ENCODE measurements around the gene PKP2. TPM values are rescaled to one million over a fixed set of nuclear protein-coding genes. Genes with fewer than 3 reads are reported as not detected.

Gene PKP2
- total and polyA plus RNA-seq, 8 donors = 1.5 to 6.7 (median 4.2) TPM

- ATAC-seq = no peak
- H3K9me3 ChIP-seq = no peaks in the 10 kb centered on the region
- intact Hi-C loops (cut with DNase I) = loop anchor here in 1 of 2 donors (10.0 kb wide), 1 partner anchor 162 kb away; no protein-coding TSS in a partner anchor
These were observed 29.8 kb upstream of the PKP2 start for GRCh38 chr12:32926356-32926755.

GRCh38 chr12:32922546-32923297, 26.1 kb upstream of the PKP2 start:
- no peaks in the 10 kb centered on the region for H3K27me3 ChIP-seq
- no peaks in the 10 kb centered on the region for H3K9me3 ChIP-seq
- no peak for ATAC-seq
- peaks cover 0 to 4% of the 10 kb centered on the region in 2 donors for H3K4me1 ChIP-seq
- H3K36me3 ChIP-seq = no peaks in the 10 kb centered on the region
- DNase-seq = no peak
- no peak overlapping the region for H3K4me3 ChIP-seq
- no peak overlapping the region for H3K27ac ChIP-seq
- intact Hi-C loops (cut with DNase I) = loop anchor here in 1 of 2 donors (10.0 kb wide), 1 partner anchor 158 kb away; no protein-coding TSS in a partner anchor
- no peak for TF ChIP-seq CTCF (IDR thresholded peaks at IDR 0.05)

More at GRCh38 chr12:32926356-32926755, 29.8 kb upstream of the PKP2 start:
- H3K4me3 ChIP-seq = no peak overlapping the region
- no peaks in the 10 kb centered on the region for H3K4me1 ChIP-seq
- H3K36me3 ChIP-seq = no peaks in the 10 kb centered on the region
- no peak overlapping the region for H3K27ac ChIP-seq
- no peak for DNase-seq
- no peak for TF ChIP-seq CTCF (IDR thresholded peaks at IDR 0.05)
- H3K27me3 ChIP-seq = no peaks in the 10 kb centered on the region

- Histone ChIP-seq H3K4me1 (peaks cover 0 to 4% of the 10 kb centered on the region in 2 donors), H3K36me3 (no peaks in the 10 kb centered on the region), H3K4me3 (no peak overlapping the region), H3K9me3 (no peaks in the 10 kb centered on the region), H3K27me3 (no peaks in the 10 kb centered on the region), H3K27ac (no peak overlapping the region)
- DNase-seq = no peak
- ATAC-seq = no peak
- intact Hi-C loops (cut with DNase I) = loop anchor here in 1 of 2 donors (10.0 kb wide), 1 partner anchor 157 kb away; no protein-coding TSS in a partner anchor
- no peak for TF ChIP-seq CTCF (IDR thresholded peaks at IDR 0.05)
These were observed 24.8 kb upstream of the PKP2 start for GRCh38 chr12:32921397-32921796.

GRCh38 chr12:32920506-32921085, 24.0 kb upstream of the PKP2 start:
- DNase-seq (no peak), ATAC-seq (no peak)
- Histone ChIP-seq H3K9me3 (no peaks in the 10 kb centered on the region), H3K27ac (no peak overlapping the region), H3K4me1 (peaks cover 0 to 4% of the 10 kb centered on the region in 2 donors), H3K27me3 (no peaks in the 10 kb centered on the region), H3K36me3 (no peaks in the 10 kb centered on the region), H3K4me3 (no peak overlapping the region)
- no peak for TF ChIP-seq CTCF (IDR thresholded peaks at IDR 0.05)
- intact Hi-C loops (cut with DNase I) = loop anchor here in 1 of 2 donors (10.0 kb wide), 1 partner anchor 156 kb away; no protein-coding TSS in a partner anchor

Measured in left lung (tissue), 10 donors.